Nephron progenitor cell (in vitro differentiated cells): ENCODE data around the gene SLC4A2.

Source experiments
- DNase-seq: peaks from one replicate; pipeline ENCODE4 v3.0.0; 2021
- H3K27ac Mint-ChIP-seq: 2 replicates; pipeline ENCODE4 v1.8.0; 2021; ENCODE audit warnings: mild to moderate bottlenecking, moderate library complexity, mixed read lengths
- H3K27me3 Mint-ChIP-seq: 2 replicates; pipeline ENCODE4 v1.8.0; 2021; ENCODE audit warnings: mild to moderate bottlenecking, low read depth, mixed read lengths; ENCODE audit not compliant: poor library complexity
- H3K36me3 Mint-ChIP-seq: 2 replicates; pipeline ENCODE4 v1.8.0; 2021; ENCODE audit warnings: low read depth, mixed read lengths
- H3K4me1 Mint-ChIP-seq: 2 replicates; pipeline ENCODE4 v1.8.0; 2021; ENCODE audit warnings: mixed read lengths
- H3K4me3 Mint-ChIP-seq: 2 replicates; pipeline ENCODE4 v1.8.0; 2021; ENCODE audit warnings: mild to moderate bottlenecking, moderate library complexity, mixed read lengths
- H3K9me3 Mint-ChIP-seq: 2 replicates; pipeline ENCODE4 v1.8.0; 2021; ENCODE audit warnings: mild to moderate bottlenecking, moderate library complexity, mixed read lengths
- CTCF ChIP-seq: fragments of 200-600 bp; sonication (generic); IDR thresholded peaks from 2 replicates; pipeline ENCODE4 v1.5.0; 2021; ENCODE audit warnings: antibody characterized with exemption

The SLC4A2 gene

GRCh38 chr7:151018421-151019129, 40.8 kb upstream of the SLC4A2 start:
- Mint-ChIP-seq H3K27me3 (peaks cover 42% of the 10 kb centered on the region), H3K27ac (no peak overlapping the region), H3K4me1 (peaks cover 61% of the 10 kb centered on the region), H3K4me3 (peak overlapping the region; percentile 72), H3K36me3 (peaks cover 11% of the 10 kb centered on the region), H3K9me3 (no peaks in the 10 kb centered on the region)
- TF ChIP-seq CTCF, result peak; percentile 4
- peak; percentile 64 for DNase-seq

- H3K27me3 Mint-ChIP-seq, result peaks cover 42% of the 10 kb centered on the region
- TF ChIP-seq CTCF, result no peak
- no peak for DNase-seq
- H3K36me3 Mint-ChIP-seq, result peaks cover 10% of the 10 kb centered on the region
- H3K27ac Mint-ChIP-seq, result no peak overlapping the region
- peak overlapping the region; percentile 52 for H3K4me3 Mint-ChIP-seq
- no peaks in the 10 kb centered on the region for H3K9me3 Mint-ChIP-seq
- H3K4me1 Mint-ChIP-seq, result peaks cover 59% of the 10 kb centered on the region
Observed at GRCh38 chr7:151019130-151019447, 40.3 kb upstream of the SLC4A2 start.

- peaks cover 4% of the 10 kb centered on the region for H3K36me3 Mint-ChIP-seq
- no peak for DNase-seq
- H3K27me3 Mint-ChIP-seq, result peaks cover 38% of the 10 kb centered on the region
- no peak for TF ChIP-seq CTCF
- no peaks in the 10 kb centered on the region for H3K9me3 Mint-ChIP-seq
- peaks cover 58% of the 10 kb centered on the region for H3K4me1 Mint-ChIP-seq
- H3K4me3 Mint-ChIP-seq, result peak overlapping the region; percentile 65
- no peak overlapping the region for H3K27ac Mint-ChIP-seq
Observed at GRCh38 chr7:151020231-151020630, 39.2 kb upstream of the SLC4A2 start.

- no peak overlapping the region for H3K4me3 Mint-ChIP-seq
- H3K27me3 Mint-ChIP-seq, result peaks cover 42% of the 10 kb centered on the region
- no peak overlapping the region for H3K27ac Mint-ChIP-seq
- no peak for DNase-seq
- H3K9me3 Mint-ChIP-seq, result no peaks in the 10 kb centered on the region
- TF ChIP-seq CTCF, result no peak
- peaks cover 62% of the 10 kb centered on the region for H3K4me1 Mint-ChIP-seq
- no peaks in the 10 kb centered on the region for H3K36me3 Mint-ChIP-seq
Observed at GRCh38 chr7:151023232-151023631, 36.2 kb upstream of the SLC4A2 start.

- peaks cover 32% of the 10 kb centered on the region for H3K27me3 Mint-ChIP-seq
- no peak for DNase-seq
- H3K4me1 Mint-ChIP-seq, result peaks cover 63% of the 10 kb centered on the region
- no peaks in the 10 kb centered on the region for H3K9me3 Mint-ChIP-seq
- no peak within 1 kb of the TSS for H3K27ac Mint-ChIP-seq
- H3K36me3 Mint-ChIP-seq, result no peaks in the 10 kb centered on the region
- no peak within 1 kb of the TSS for H3K4me3 Mint-ChIP-seq
- no peak for TF ChIP-seq CTCF
Observed at GRCh38 chr7:151024435-151025056, 34.8 kb upstream of the SLC4A2 start, which contains the start of gene ATG9B. ATG9B (minus strand) TSS chr7:151024494; CDS start chr7:151024423, 71 bp downstream.
